GM20000 (cell line): ENCODE measurements around the gene TMEM141.

Source experiments
- DNase-seq: peaks from one replicate; pipeline ENCODE4 v3.0.0; 2012; ENCODE audit warnings: low spot score
- CTCF ChIP-seq: IDR thresholded peaks from 2 replicates; pipeline ENCODE4 v1.5.1; 2012; ENCODE audit warnings: mild to moderate bottlenecking, control low read depth; ENCODE audit errors: extremely low read depth, missing control alignments

TMEM141 gene

DNA sequence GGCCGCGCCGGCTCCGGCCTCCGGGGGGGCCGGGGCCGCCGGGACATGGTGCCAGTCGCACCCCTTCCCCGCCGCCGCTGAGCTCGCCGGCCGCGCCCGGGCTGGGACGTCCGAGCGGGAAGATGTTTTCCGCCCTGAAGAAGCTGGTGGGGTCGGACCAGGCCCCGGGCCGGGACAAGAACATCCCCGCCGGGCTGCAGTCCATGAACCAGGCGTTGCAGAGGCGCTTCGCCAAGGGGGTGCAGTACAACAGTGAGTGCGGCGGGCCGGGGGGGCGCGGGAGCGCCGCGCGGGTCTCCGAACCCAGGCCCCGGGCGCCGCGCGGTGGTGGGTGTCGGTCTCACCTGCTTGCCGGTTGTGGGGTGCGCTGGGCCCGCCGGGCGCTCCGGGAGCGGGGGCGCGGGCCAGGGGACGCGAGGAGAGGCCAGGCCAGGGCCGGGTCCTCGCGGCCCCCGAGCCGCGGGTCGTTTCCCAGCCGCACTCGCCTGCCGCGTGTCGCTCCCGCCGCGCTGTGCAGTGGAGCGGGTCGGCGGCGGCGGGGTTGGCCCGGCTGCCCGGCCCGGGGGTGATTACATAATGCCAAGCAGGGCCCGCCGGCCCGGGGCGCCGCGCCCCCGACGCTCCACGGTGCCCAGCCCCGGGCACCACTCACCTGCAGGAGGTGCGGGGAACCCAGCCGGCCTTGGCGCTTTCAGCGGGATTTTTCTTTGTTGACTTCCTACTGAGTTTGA lies 17.1 kb downstream of the TMEM141 start:
- peak; percentile 67 for DNase-seq
- peak; percentile 0 for TF ChIP-seq CTCF

- no peak for TF ChIP-seq CTCF
- DNase-seq: no peak
Observed at GRCh38 chr9:136808806-136809158, 17.6 kb downstream of the TMEM141 start.

- no peak for TF ChIP-seq CTCF
Observed at GRCh38 chr9:136814725-136815421, 23.7 kb downstream of the TMEM141 start.

DNA sequence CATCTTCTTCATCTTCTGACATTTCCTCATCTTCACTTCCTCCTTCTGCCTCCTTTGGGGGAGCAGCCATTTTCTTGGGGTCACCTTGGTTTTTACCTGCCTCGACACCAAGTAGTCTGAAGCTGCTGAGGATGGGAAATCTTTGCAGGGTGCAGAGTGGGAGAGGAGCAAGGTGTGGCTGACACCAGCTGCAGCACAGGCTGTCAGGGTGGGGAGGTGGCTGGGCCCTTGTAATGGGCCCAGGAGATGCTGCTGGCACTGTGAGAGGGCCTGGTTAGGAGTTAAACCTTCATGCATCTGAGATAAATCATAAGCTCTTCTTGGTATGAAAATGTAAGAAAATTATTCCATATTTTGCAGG lies 24.3 kb downstream of the TMEM141 start:
- DNase-seq: no peak
- no peak for TF ChIP-seq CTCF

More at GRCh38 chr9:136814725-136815421, 23.7 kb downstream of the TMEM141 start:
- no peak for DNase-seq

- no peak for DNase-seq
- TF ChIP-seq CTCF: no peak
Observed at GRCh38 chr9:136820971-136821825, 30.1 kb downstream of the TMEM141 start.

GRCh38 chr9:136821826-136822544 lies 30.8 kb downstream of the TMEM141 start:
- peak; percentile 53 for DNase-seq
- no peak for TF ChIP-seq CTCF
